ENCODE measurements around the gene ICE2. TPM values are rescaled to one million over a fixed set of nuclear protein-coding genes. Genes with fewer than 3 reads are reported as not detected.

The ICE2 gene
- total and polyA plus RNA-seq, 2 donors = 30.1 to 37.4 TPM

- peak overlapping the region in 1 of 2 donors; percentile 86 for H3K27ac ChIP-seq (ENCODE audit: low read depth in 1 of 2, low read length in 1 of 2)
- no peak overlapping the region for H3K4me3 ChIP-seq (ENCODE audit: low read length in 2 of 2)
- no peaks in the 10 kb centered on the region for H3K9me3 ChIP-seq (ENCODE audit: control insufficient read depth in 2 of 2, insufficient read depth in 1 of 2, low read length in 1 of 2)
- WGBS = 91% methylated on average over 1 of the region's 1 CpG
- DNase-seq (ENCODE audit: low read depth in 6 of 9, low spot score in 9 of 9) = no peak
- H3K4me1 ChIP-seq (ENCODE audit: control insufficient read depth in 2 of 2, insufficient read depth in 2 of 2, low read length in 2 of 2) = peaks cover 11% of the 10 kb centered on the region in 2 donors
- peaks cover 0 to 2% of the 10 kb centered on the region in 2 donors for H3K36me3 ChIP-seq (ENCODE audit: control insufficient read depth in 2 of 2, insufficient read depth in 2 of 2, low read length in 1 of 2)
- H3K27me3 ChIP-seq (ENCODE audit: control insufficient read depth in 2 of 2, insufficient read depth in 1 of 2, low read length in 1 of 2) = no peaks in the 10 kb centered on the region
Observed at GRCh38 chr15:60480149-60480548, 1.2 kb upstream of the ICE2 start.

GRCh38 chr15:60479361-60480110, 594 bp upstream of the ICE2 start:
- H3K36me3 ChIP-seq (ENCODE audit: control insufficient read depth in 2 of 2, insufficient read depth in 2 of 2, low read length in 1 of 2) = peaks cover 0 to 2% of the 10 kb centered on the region in 2 donors
- H3K27ac ChIP-seq (ENCODE audit: low read depth in 1 of 2, low read length in 1 of 2) = peak overlapping the region; percentile 86 to 87
- H3K4me1 ChIP-seq (ENCODE audit: control insufficient read depth in 2 of 2, insufficient read depth in 2 of 2, low read length in 2 of 2) = peaks cover 11% of the 10 kb centered on the region in 2 donors
- 43% methylated on average over 10 of the region's 10 CpGs for WGBS
- peak in 4 of 9 donors; percentile 6 to 18 (median 7) for DNase-seq (ENCODE audit: low read depth in 6 of 9, low spot score in 9 of 9)
- no peaks in the 10 kb centered on the region for H3K9me3 ChIP-seq (ENCODE audit: control insufficient read depth in 2 of 2, insufficient read depth in 1 of 2, low read length in 1 of 2)
- peak overlapping the region; percentile 64 to 79 for H3K4me3 ChIP-seq (ENCODE audit: low read length in 2 of 2)
- no peaks in the 10 kb centered on the region for H3K27me3 ChIP-seq (ENCODE audit: control insufficient read depth in 2 of 2, insufficient read depth in 1 of 2, low read length in 1 of 2)

- peak in 8 of 9 donors; percentile 4 to 40 (median 16) for DNase-seq (ENCODE audit: low read depth in 6 of 9, low spot score in 9 of 9)
- H3K27me3 ChIP-seq (ENCODE audit: control insufficient read depth in 2 of 2, insufficient read depth in 1 of 2, low read length in 1 of 2) = no peaks in the 10 kb centered on the region
- 20% methylated on average over 9 of the region's 9 CpGs for WGBS
Observed at GRCh38 chr15:60477916-60478565, 901 bp downstream of the ICE2 start.

GRCh38 chr15:60477164-60477563, 1.8 kb downstream of the ICE2 start:
- Histone ChIP-seq H3K36me3 (ENCODE audit: control insufficient read depth in 2 of 2, insufficient read depth in 2 of 2, low read length in 1 of 2) (peaks cover 3 to 13% of the 10 kb centered on the region in 2 donors), H3K4me3 (ENCODE audit: low read length in 2 of 2) (no peak overlapping the region), H3K9me3 (ENCODE audit: control insufficient read depth in 2 of 2, insufficient read depth in 1 of 2, low read length in 1 of 2) (no peaks in the 10 kb centered on the region), H3K27ac (ENCODE audit: low read depth in 1 of 2, low read length in 1 of 2) (no peak overlapping the region), H3K4me1 (ENCODE audit: control insufficient read depth in 2 of 2, insufficient read depth in 2 of 2, low read length in 2 of 2) (peaks cover 11% of the 10 kb centered on the region in 2 donors), H3K27me3 (ENCODE audit: control insufficient read depth in 2 of 2, insufficient read depth in 1 of 2, low read length in 1 of 2) (no peaks in the 10 kb centered on the region)
- 87% methylated on average over 1 of the region's 1 CpG for WGBS
- DNase-seq (ENCODE audit: low read depth in 6 of 9, low spot score in 9 of 9) = no peak

More at GRCh38 chr15:60477916-60478565, 901 bp downstream of the ICE2 start:
- H3K36me3 ChIP-seq (ENCODE audit: control insufficient read depth in 2 of 2, insufficient read depth in 2 of 2, low read length in 1 of 2) = peaks cover under 1 to 10% of the 10 kb centered on the region in 2 donors
- no peaks in the 10 kb centered on the region for H3K9me3 ChIP-seq (ENCODE audit: control insufficient read depth in 2 of 2, insufficient read depth in 1 of 2, low read length in 1 of 2)
- peak overlapping the region; percentile 86 to 95 for H3K27ac ChIP-seq (ENCODE audit: low read depth in 1 of 2, low read length in 1 of 2)
- peak overlapping the region; percentile 64 to 79 for H3K4me3 ChIP-seq (ENCODE audit: low read length in 2 of 2)
- peaks cover 11% of the 10 kb centered on the region in 2 donors for H3K4me1 ChIP-seq (ENCODE audit: control insufficient read depth in 2 of 2, insufficient read depth in 2 of 2, low read length in 2 of 2)

GRCh38 chr15:60476713-60477112, 2.2 kb downstream of the ICE2 start:
- Histone ChIP-seq H3K27me3 (ENCODE audit: control insufficient read depth in 2 of 2, insufficient read depth in 1 of 2, low read length in 1 of 2) (no peaks in the 10 kb centered on the region), H3K9me3 (ENCODE audit: control insufficient read depth in 2 of 2, insufficient read depth in 1 of 2, low read length in 1 of 2) (no peaks in the 10 kb centered on the region), H3K27ac (ENCODE audit: low read depth in 1 of 2, low read length in 1 of 2) (no peak overlapping the region), H3K4me1 (ENCODE audit: control insufficient read depth in 2 of 2, insufficient read depth in 2 of 2, low read length in 2 of 2) (peaks cover 11% of the 10 kb centered on the region in 2 donors), H3K4me3 (ENCODE audit: low read length in 2 of 2) (no peak overlapping the region), H3K36me3 (ENCODE audit: control insufficient read depth in 2 of 2, insufficient read depth in 2 of 2, low read length in 1 of 2) (peaks cover 3 to 13% of the 10 kb centered on the region in 2 donors)
- 95% methylated on average over 3 of the region's 3 CpGs for WGBS
- DNase-seq (ENCODE audit: low read depth in 6 of 9, low spot score in 9 of 9) = no peak

GRCh38 chr15:60473135-60473534, 5.8 kb downstream of the ICE2 start:
- Histone ChIP-seq H3K36me3 (ENCODE audit: control insufficient read depth in 2 of 2, insufficient read depth in 2 of 2, low read length in 1 of 2) (peaks cover 6 to 20% of the 10 kb centered on the region in 2 donors), H3K9me3 (ENCODE audit: control insufficient read depth in 2 of 2, insufficient read depth in 1 of 2, low read length in 1 of 2) (no peaks in the 10 kb centered on the region), H3K27ac (ENCODE audit: low read depth in 1 of 2, low read length in 1 of 2) (no peak overlapping the region), H3K4me1 (ENCODE audit: control insufficient read depth in 2 of 2, insufficient read depth in 2 of 2, low read length in 2 of 2) (peaks cover 4 to 5% of the 10 kb centered on the region in 2 donors), H3K27me3 (ENCODE audit: control insufficient read depth in 2 of 2, insufficient read depth in 1 of 2, low read length in 1 of 2) (no peaks in the 10 kb centered on the region), H3K4me3 (ENCODE audit: low read length in 2 of 2) (no peak overlapping the region)
- WGBS = 97% methylated on average over 3 of the region's 3 CpGs
- DNase-seq (ENCODE audit: low read depth in 6 of 9, low spot score in 9 of 9) = no peak

- no peaks in the 10 kb centered on the region for H3K4me1 ChIP-seq (ENCODE audit: control insufficient read depth in 2 of 2, insufficient read depth in 2 of 2, low read length in 2 of 2)
- WGBS = 95% methylated on average over 4 of the region's 4 CpGs
- no peaks in the 10 kb centered on the region for H3K27me3 ChIP-seq (ENCODE audit: control insufficient read depth in 2 of 2, insufficient read depth in 1 of 2, low read length in 1 of 2)
- no peak overlapping the region for H3K4me3 ChIP-seq (ENCODE audit: low read length in 2 of 2)
- no peak for DNase-seq (ENCODE audit: low read depth in 6 of 9, low spot score in 9 of 9)
- H3K27ac ChIP-seq (ENCODE audit: low read depth in 1 of 2, low read length in 1 of 2) = no peak overlapping the region
- peaks cover 6 to 22% of the 10 kb centered on the region in 2 donors for H3K36me3 ChIP-seq (ENCODE audit: control insufficient read depth in 2 of 2, insufficient read depth in 2 of 2, low read length in 1 of 2)
- H3K9me3 ChIP-seq (ENCODE audit: control insufficient read depth in 2 of 2, insufficient read depth in 1 of 2, low read length in 1 of 2) = no peaks in the 10 kb centered on the region
Observed at GRCh38 chr15:60471314-60471713, 7.6 kb downstream of the ICE2 start.

GRCh38 chr15:60469893-60470641, 8.9 kb downstream of the ICE2 start:
- no peak for DNase-seq (ENCODE audit: low read depth in 6 of 9, low spot score in 9 of 9)
- peaks cover 6 to 29% of the 10 kb centered on the region in 2 donors for H3K36me3 ChIP-seq (ENCODE audit: control insufficient read depth in 2 of 2, insufficient read depth in 2 of 2, low read length in 1 of 2)
- H3K27ac ChIP-seq (ENCODE audit: low read depth in 1 of 2, low read length in 1 of 2) = no peak overlapping the region
- H3K27me3 ChIP-seq (ENCODE audit: control insufficient read depth in 2 of 2, insufficient read depth in 1 of 2, low read length in 1 of 2) = no peaks in the 10 kb centered on the region
- H3K9me3 ChIP-seq (ENCODE audit: control insufficient read depth in 2 of 2, insufficient read depth in 1 of 2, low read length in 1 of 2) = no peaks in the 10 kb centered on the region
- H3K4me1 ChIP-seq (ENCODE audit: control insufficient read depth in 2 of 2, insufficient read depth in 2 of 2, low read length in 2 of 2) = no peaks in the 10 kb centered on the region
- no peak overlapping the region for H3K4me3 ChIP-seq (ENCODE audit: low read length in 2 of 2)
